ENCODE measurements around the gene CTNNBIP1.

Gene CTNNBIP1

DNA sequence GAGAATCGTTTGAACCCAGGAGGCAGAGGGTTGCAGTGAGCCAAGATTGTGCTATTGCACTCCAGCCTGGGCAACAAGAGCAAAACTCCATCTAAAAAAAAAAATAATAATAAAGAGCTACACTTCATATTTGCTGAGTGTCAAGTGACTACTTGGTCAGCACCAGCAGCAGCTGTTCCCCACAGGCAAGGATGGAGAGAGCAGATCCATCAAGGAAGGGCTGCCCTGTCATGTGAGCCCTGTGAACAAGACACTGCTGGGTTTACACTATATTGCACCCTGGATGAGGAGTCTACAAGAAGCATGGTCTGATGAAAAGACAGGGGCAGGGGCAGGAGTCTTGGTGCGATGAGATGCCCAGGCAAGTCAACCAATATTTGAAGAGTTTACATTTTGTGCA, 3.6 kb downstream of the CTNNBIP1 start:
- DNase-seq (ENCODE audit: low read depth, low spot score) = no peak
- no peak overlapping the region for H3K4me3 ChIP-seq (ENCODE audit: low read length)

DNA sequence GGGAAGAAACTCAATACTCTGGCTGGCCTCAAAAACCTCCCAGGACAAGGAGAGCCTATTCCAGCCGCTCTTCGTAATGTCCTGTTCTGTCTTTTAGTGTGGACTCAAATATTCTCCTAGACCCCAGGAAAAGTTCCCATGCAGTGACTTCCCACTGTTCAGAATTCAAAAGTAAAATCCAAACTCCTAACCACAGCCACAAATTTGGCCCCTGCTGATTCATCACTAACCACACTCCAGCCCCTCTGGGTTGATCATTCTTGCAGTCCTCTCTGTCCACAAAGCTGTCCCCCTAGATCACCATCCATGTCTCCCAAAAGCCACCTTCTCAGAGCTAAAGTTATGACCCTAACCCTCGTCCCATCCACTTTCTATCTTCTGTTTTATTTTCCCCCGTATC, 5.1 kb downstream of the CTNNBIP1 start:
- DNase-seq (ENCODE audit: low read depth, low spot score) = no peak
- no peak overlapping the region for H3K4me3 ChIP-seq (ENCODE audit: low read length)

DNA sequence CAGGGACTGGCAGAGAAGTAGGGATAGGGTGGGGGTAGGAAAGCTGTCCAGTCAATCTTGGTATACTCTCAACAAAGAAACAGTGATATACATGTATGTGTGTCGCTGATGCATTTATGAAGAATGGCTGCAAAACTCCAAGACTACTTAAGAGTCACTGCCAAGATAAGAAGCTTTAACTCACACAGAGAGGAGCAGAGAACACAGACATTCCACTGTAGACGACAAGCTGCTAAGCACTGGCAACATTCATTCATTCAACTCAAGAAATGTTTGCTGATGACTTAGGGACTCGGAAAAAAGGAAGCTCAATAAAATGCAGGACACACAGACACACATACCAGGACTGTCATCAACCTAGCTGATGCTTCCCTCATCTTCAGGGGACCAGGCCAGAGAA, 5.5 kb downstream of the CTNNBIP1 start:
- no peak overlapping the region for H3K4me3 ChIP-seq (ENCODE audit: low read length)
- DNase-seq (ENCODE audit: low read depth, low spot score) = no peak

DNA sequence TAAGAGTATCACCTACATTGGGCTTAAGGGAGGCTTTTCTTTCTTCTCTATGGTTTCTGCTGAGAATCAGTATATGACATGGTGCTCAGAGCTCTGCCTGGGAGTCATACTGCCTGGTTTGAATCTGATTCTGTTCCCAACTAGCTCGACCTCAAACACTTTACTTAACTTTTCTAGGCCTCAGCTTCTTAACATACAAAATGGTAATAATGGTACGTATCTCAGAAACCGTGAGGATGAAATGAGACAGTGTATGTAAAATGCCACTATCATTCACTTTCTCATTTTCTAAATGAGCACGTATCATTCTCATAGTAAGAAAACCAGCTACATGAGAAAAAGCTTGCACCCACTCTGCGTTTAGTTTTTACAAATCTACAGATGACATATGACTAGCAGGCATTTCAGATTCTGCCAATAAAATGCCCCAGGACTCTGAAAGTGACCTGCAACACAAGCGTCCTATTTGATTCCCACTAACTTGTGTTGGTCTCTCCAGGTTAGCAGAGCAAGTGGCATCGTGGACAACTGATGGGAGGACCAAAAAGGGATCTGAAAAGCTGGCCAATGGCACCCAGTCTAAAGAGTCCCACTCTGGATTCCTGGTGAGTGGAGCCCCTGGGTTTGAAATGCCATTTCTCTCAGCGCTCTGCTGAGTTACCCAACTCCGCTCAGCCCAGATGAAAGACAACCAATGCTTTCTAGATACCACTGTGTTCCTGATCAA, 6.1 kb downstream of the CTNNBIP1 start:
- no peak for DNase-seq (ENCODE audit: low read depth, low spot score)
- no peak overlapping the region for H3K4me3 ChIP-seq (ENCODE audit: low read length)

DNA sequence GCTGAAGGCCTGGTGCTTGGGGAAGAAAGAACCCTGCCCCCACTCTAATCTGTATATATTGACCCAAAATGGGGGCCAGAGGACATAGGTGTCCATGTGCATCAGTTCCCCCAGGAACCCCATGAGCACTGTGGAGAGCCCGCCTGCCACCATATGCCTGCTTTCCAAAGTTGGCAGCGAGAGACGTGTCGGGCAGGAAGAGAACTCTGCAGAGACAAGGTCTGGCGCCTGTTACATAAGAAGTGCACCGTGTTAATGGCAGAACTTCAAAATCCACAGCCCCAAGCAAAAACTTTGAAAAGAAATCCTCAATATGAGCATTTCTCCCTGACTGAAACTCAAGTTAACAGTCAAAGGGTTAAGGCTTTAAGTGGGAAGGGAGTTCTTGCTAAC, 8.0 kb downstream of the CTNNBIP1 start:
- H3K4me3 ChIP-seq (ENCODE audit: low read length) = no peak overlapping the region
- DNase-seq (ENCODE audit: low read depth, low spot score) = no peak

DNA sequence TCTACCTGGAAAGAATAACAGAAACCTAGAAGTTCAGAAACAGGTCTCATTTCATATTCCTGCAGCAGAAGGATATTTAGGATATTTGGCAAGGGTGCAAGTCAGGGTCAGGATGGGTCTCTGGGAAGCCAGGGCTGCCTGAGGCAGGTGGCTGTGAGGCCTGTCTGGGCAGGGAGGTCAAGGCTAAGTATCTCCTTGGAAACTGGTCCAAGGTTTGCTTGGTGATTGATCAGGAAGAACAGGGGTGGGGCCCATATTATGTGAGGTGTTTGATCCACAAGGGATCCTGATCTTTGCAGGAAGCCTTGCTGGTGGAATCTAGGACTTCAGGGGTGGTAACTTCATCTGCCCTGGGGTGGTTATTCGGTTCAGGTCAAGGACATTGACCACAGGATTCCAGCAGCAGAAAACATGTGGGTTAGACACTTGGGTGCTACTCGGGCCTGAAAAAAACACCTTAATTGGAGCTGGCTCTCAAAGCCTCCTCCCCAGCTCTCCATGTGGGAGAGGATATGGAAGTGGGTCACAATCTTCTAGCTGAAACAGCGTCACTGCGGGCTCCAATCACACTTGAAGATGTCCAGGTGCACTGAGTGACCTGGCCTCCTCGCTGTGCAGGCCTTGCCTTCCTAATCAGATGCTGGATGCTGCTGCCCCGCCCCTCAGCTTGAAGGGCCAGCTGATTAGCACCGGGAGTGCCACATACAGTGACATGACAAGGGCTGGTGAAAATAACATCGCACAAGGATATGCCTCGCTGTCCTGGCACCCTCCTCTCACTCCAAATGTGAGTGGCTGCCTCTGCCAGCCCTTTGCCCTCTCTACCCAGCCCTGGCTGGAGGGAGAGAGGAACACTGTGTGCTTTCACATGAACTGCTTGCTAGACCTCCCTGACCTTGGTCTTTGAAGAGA, 8.7 kb downstream of the CTNNBIP1 start:
- DNase-seq (ENCODE audit: low read depth, low spot score) = no peak

DNA sequence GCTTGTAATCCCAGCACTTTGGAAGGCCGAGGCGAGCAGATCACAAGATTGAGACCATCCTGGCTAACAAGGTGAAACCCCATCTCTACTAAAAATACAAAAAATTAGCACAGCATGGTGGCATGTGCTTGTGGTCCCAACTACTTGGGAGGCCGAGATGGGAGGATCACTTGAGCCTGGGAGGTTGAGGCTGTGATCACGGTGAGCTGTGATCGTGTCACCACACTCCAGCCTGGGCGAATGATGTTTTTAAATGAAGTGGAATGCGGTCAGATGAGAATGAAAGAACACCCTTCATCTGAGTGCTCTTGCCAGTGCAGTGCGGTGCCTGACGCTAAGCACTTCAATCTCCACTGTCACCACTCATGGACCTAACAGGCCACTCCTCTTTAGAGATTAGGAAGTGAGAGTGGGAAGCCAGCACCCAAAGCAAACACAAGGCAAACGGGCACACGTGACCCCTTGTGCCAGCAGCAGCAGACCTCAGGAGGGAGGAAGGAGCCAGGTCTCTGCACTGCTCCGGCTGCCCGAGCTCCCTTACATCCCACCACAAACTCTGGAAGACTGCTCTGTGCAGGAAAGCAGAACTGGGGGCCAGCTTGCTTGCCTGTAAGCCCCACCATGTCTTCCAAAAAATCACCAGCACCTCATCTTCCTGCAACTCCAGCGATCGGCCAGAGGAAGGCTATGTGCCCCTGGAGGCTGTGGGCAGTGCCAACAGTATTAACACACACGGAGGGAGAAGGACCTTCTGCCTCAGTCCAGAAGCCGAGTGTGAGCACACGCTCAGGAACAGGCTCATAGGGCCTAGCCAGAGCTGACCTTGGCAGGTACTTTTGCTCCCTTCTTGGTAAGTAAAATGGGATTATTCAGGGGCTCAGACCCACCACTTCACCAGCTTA, 9.7 kb downstream of the CTNNBIP1 start:
- no peak for DNase-seq (ENCODE audit: low read depth, low spot score)
- H3K4me3 ChIP-seq (ENCODE audit: low read length) = no peak overlapping the region

More for the DNA sequence above, 8.7 kb downstream of the CTNNBIP1 start:
- H3K4me3 ChIP-seq (ENCODE audit: low read length) = no peak overlapping the region

DNA sequence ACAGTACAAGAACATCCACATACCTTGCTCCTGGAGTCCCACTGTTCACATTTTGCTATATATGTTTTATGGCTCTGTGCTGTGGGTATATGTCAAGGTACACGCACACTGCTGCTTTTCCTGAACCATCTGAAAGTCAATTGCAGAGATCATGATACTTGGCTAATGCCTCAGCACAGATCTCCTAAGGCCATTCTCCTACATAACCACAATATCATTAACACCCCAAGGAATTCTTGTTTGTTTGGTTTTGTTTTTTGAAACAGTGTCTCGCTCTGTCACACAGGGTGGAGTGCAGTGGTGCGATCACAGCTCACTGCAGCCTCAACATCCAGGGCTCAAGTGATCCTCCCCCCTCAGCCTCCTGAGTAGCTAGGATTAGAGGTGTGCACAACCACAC, 16.0 kb downstream of the CTNNBIP1 start:
- DNase-seq (ENCODE audit: low read depth, low spot score) = no peak
- no peak overlapping the region for H3K4me3 ChIP-seq (ENCODE audit: low read length)

DNA sequence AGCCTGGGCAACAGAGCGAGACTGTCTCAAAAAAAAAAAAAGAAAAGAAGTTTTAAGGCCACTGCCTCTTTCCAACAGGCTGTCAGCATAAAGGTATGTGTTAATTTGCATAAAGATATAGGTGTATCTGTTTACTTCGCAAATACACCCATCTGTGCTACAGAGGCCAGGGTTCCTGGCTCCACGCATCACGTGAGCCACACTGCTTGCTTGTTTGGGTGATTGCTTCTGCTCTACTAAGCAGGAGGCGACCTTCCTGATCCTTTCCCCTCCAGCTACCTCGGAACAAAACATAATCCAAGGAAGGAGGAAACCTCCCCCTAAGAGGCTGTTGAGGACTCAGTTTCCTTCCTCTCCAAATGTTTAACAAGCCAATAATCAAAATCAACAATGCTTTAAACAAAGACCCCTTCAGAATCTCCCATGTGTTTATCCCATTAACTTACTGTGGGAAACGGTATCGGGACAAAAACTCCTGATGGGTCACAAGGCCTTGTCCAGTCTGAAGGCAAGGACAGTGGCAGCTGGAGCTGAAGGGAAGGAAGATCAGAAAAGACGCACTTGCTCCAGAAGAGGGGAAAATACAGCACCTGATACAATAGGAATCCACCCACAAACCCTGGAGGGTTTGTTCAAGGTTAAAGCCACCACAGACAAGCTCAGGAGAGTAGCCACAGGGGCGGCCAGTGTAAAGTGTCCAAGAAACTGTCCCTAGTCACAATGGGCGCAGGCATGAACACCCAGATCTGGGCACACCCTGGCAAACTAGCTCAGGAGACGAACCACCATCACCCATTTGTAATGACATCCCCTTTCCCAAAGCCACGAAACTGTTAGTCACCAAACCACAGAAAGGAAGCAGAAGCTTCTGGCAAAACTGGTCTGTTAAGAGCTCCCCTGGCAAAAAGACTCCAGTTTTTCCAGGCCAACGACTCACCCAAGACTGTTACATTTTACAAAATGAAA, 17.2 kb downstream of the CTNNBIP1 start:
- no peak overlapping the region for H3K4me3 ChIP-seq (ENCODE audit: low read length)
- peak; percentile 43 for DNase-seq (ENCODE audit: low read depth, low spot score)

DNA sequence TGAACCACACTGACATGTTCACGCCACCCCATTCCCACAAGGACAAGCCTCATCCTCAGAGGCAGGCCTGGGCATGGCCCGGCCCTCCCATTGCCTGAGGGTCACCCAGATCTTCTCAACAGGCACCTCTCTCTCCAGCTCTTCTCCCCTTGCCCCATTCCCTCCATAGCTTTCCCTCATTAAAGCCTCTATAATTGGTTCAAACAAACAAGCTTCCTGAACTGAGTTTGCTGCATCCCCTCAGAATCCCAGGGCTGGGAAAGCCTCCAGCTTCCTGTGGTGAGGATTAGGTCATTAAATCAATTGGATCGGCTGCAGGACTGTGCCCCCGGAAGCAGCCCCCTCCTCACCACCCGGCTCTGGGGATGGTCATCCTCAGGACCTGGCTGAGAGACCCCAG, 18.9 kb downstream of the CTNNBIP1 start:
- no peak for DNase-seq (ENCODE audit: low read depth, low spot score)
- no peak overlapping the region for H3K4me3 ChIP-seq (ENCODE audit: low read length)

DNA sequence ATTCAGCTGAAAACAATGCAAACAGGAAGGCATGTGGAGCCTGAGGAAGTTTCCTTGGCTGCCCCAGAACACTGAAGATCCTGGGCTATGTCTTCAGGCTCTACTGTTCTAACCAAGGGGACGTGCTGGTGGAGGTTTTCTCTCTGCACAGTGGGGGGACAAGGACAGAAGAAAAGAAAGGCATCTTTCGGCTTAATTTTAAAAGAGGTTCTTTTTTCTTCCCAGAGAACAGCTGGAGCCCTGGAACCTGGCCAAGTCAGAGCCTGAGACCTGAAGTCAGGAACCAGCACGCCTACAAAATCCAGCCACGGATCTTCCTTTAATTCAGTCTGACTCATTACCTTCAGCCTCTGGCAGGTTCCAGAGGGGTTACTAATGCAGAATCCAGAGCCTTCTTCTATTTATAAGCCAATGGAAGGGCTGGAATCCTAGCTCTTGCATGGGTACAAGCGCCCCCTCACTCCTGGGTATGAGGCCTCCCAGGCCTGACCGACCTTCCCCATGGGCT, 19.8 kb downstream of the CTNNBIP1 start:
- DNase-seq (ENCODE audit: low read depth, low spot score) = no peak
- no peak overlapping the region for H3K4me3 ChIP-seq (ENCODE audit: low read length)

DNA sequence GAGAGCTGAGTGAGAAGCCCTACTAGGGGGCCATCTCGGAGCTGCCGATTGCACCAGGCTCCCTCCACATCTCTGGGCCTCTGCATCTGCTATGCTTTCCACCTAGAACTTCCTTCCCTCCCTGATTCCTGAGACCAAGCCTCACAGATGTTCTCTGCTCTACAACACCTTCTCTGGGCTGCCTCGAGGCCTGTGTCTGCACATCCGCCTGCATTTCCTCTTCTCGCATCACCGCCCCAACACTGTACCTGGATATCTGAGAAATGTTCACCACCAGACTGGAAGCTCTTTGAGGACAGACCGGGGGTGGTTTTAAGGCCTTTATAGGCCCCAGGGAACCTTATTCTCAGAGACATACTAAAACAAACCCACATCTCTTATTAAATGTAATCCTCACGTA, 20.7 kb downstream of the CTNNBIP1 start:
- no peak for DNase-seq (ENCODE audit: low read depth, low spot score)
- H3K4me3 ChIP-seq (ENCODE audit: low read length) = no peak overlapping the region

DNA sequence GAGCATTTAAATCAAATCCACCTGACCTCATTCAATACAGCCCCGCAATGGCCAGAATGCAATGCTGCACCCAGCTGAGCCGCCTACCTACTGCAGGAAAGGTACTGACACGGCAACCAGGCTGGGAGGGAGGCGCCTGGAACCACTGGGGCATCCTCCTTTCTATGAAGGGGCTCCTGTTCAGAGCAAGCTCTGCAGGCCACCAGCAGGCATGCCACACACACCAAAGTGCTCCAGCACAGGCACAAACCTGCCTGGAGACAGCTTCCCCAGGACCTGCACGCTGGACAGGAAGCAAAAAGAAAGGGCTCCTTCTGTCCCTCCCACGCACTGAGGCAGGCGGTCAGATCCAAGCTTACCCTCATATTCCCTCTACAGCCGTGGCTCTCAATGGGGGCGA, 21.2 kb downstream of the CTNNBIP1 start:
- H3K4me3 ChIP-seq (ENCODE audit: low read length) = no peak overlapping the region

DNA sequence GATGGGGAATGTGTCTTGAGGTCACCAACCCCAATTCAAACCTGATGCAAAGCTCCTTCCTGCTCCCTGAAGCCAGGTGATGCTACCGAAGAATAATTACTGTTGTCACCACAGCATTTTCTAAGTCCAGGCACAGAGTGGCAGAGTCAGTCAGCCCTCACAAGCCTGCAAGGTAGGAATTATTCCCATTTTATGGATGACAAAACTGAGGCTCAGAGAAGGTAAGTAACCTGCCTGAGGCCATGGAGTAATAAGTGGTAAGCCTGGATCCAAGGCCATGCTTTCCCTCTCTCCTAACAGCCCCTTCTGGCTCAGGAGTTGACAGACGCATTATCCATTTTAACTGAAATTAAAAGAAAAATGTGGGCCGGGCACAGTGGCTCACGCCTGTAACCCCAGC, 23.0 kb downstream of the CTNNBIP1 start:
- no peak for DNase-seq (ENCODE audit: low read depth, low spot score)
- H3K4me3 ChIP-seq (ENCODE audit: low read length) = no peak overlapping the region

More for the DNA sequence above, 21.2 kb downstream of the CTNNBIP1 start:
- DNase-seq (ENCODE audit: low read depth, low spot score) = no peak

DNA sequence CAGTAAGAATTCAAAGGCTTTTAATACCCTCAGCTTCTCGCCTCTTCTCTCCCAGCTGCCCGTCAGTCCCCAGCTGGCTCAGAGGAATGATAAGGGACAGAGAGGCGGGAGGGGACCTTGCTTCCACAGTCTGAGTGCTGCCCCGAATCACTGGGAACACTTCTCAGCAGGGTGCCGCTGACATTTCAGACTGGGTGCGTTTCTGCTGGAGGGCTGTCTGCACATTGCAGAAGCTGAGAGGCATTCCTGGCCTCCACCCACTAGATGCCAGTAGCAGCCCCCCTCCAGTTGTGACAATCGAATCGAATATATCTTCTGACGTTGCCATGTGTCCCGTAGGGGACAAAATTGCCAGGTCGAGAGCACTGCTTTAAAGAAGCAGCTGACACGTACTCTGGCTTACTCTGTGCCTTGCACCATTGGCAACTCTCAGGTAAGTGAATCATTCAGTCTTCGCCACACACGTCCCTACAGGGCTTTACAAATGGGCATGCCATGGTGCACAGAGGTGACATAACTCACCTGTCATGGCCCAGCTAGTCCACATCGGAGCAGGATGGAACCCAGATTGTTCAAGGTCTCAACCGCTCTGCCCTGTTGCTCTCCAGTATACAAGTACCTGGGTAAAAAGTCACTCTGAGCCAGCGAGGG, 23.9 kb downstream of the CTNNBIP1 start:
- no peak overlapping the region for H3K4me3 ChIP-seq (ENCODE audit: low read length)
- DNase-seq (ENCODE audit: low read depth, low spot score) = no peak

DNA sequence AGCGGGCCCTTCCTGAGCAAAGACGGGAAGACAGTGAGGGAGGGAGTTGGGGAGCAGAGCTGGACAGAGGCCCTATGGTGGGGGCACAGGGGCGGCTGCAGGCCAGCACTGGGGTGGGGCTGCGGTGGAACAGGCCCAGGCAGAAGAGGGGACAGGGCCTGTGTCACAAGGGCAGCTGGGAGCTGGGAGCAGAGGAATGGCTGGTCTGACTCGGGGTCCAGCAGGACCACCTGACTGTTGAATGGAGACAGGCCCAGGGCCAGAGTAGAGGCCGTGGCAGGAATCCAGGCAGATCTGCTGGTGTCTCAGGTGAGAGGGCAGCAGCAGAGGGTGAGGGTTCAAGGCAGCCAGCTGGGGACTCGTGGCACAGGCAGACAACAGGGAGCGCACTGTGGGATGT, 25.3 kb downstream of the CTNNBIP1 start:
- no peak for DNase-seq (ENCODE audit: low read depth, low spot score)
- no peak overlapping the region for H3K4me3 ChIP-seq (ENCODE audit: low read length)

DNA sequence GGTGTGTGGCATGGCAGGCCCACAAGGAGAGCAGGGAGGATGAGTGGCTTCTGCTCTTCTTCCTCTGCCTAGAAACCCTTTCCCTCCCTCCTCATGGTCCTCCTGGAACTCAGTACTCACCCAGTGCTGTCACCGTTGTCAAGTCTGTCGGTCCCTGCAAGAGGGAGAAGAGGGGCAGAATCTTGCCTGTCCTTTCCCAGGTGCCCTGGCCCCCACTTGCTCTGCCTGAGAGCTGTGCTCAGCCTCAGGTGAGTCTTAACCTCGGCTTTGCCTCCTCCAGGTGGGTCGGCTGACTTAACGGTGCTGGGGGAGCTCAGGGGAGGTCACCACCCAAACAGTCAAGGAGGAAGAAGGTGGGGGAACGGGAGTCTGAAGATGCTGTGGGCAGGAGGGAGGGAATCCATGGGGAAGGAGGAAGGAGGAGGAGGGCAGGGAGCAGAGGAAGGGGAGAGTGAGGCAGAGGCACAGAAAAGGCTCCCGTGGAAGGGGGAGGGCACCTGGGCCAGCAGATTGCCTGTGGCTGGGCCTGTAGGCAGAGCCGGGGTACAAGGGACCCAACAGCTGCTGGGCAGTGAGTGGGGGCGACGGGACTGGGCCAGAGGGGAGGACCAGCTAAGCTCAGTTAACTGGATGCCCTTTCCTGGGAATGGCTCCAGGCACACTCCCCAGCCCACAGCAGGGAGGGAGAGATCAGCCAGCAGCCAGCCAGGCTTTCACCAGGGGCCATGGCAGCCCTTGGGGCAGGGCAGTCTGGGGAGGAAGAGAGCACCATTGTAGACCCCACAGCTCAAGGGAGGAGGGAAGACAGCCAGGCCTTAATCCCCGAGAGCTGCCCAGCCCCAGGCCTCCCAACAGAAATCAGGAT, 26.3 kb downstream of the CTNNBIP1 start:
- no peak for DNase-seq (ENCODE audit: low read depth, low spot score)
- H3K4me3 ChIP-seq (ENCODE audit: low read length) = no peak overlapping the region
